IPS DF 6.9 (cell line): Measurements from ENCODE around the gene NRG3.

Experiments
- DNase-seq: peaks from one replicate; pipeline ENCODE4 v3.0.0-alpha.2; 2013; ENCODE audit warnings: low read depth, low spot score
- H3K27ac ChIP-seq: one replicate; pipeline ENCODE4 v1.5.1; 2013; ENCODE audit warnings: low read length, control low read depth
- H3K27me3 ChIP-seq: 2 replicates; pipeline ENCODE4 v1.6.1; 2013; ENCODE audit warnings: mild to moderate bottlenecking, low read length; ENCODE audit not compliant: control insufficient read depth, insufficient read depth
- H3K36me3 ChIP-seq: 2 replicates; pipeline ENCODE4 v1.6.1; 2013; ENCODE audit warnings: low read length; ENCODE audit not compliant: control insufficient read depth, insufficient read depth
- H3K4me1 ChIP-seq: 2 replicates; pipeline ENCODE4 v1.6.1; 2013; ENCODE audit warnings: low read length; ENCODE audit not compliant: control insufficient read depth, insufficient read depth
- H3K4me3 ChIP-seq: 2 replicates; pipeline ENCODE4 v1.5.1; 2013; ENCODE audit warnings: mild to moderate bottlenecking, low read length
- H3K9me3 ChIP-seq: 2 replicates; pipeline ENCODE4 v1.6.1; 2013; ENCODE audit warnings: low read length, inconsistent platforms; ENCODE audit not compliant: control insufficient read depth, insufficient read depth
- WGBS: extraction: QIAGEN DNeasy Blood & Tissue Kit; methylation state at CpG from one replicate; pipeline ENCODE4 v1.1.7; 2013; ENCODE audit warnings: mixed read lengths, missing lambda C conversion rate; ENCODE audit not compliant: insufficient read length, insufficient coverage; 5-methylcytosine and 5-hydroxymethylcytosine counted together

Gene NRG3

DNA sequence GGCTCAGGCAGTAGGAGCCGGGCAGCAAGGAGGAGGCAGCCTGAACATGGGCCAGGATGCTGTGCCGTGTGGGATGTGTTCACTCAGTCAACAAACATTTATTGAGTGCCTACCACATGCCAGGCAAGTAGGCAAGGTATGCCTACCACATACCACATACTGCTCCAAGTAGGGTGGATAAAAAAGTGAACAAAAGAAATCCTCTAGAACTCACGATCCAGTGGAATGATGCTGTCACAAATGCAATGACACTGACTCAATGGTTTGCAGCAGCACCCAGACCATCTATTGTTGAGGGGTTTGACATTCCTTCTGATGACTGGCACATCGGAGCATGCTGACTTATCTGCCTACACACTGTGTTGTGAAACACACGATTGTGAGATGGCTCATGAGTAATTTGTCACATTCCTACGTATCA is 413.5 kb downstream of the NRG3 start:
- Histone ChIP-seq H3K9me3 (no peaks in the 10 kb centered on the region), H3K27ac (no peak overlapping the region), H3K4me3 (no peak overlapping the region), H3K36me3 (no peaks in the 10 kb centered on the region), H3K27me3 (no peaks in the 10 kb centered on the region), H3K4me1 (no peaks in the 10 kb centered on the region)
- no peak for DNase-seq
- no CpG with 5 or more reads among the region's 6 CpGs for WGBS

DNA sequence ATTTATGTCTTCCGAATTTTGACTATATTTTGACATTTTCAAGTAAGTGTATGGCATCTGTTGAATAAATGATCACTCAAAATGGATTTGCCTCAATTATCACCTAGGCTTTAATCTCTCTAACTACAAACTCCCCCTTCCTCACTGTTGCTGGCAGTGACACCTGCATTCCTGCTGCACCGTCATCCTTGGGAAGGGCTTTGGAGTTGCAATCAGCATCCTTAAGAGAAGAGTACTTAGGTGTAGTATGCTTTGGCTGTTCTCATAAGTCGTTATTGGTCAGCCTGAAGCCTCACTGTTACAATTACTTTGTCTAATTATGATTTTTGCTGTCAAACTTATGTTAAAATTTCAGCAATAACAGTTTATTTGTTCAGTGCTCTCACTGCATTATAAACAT is 415.0 kb downstream of the NRG3 start:
- Histone ChIP-seq H3K9me3 (no peaks in the 10 kb centered on the region), H3K27me3 (no peaks in the 10 kb centered on the region), H3K4me1 (no peaks in the 10 kb centered on the region), H3K36me3 (no peaks in the 10 kb centered on the region), H3K4me3 (no peak overlapping the region), H3K27ac (no peak overlapping the region)
- no CpG with 5 or more reads among the region's 3 CpGs for WGBS
- DNase-seq = no peak

DNA sequence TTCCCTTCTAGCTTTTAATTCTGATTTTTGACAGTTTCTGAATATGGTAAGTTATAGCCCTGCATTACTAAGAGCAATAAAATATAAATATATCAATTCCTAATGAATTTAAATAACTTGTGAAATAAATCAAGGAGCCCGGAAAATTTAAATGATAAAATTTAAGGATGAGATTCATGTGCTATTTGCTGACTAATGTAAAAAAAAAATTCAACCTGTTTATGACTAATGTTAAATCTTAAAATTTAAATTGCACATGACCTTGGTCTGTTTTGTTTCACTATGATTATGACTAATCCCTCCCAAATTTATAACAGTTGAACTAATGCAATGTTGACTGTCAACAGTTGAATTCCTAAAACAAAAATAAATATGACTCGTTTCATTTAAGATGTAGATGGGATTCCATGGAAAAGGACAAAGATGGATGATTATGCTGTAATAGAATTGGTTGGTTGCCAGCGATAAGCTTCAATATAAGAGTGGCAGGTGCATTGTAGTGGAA is 419.9 kb downstream of the NRG3 start:
- Histone ChIP-seq H3K36me3 (no peaks in the 10 kb centered on the region), H3K4me3 (no peak overlapping the region), H3K27ac (no peak overlapping the region), H3K4me1 (no peaks in the 10 kb centered on the region), H3K27me3 (no peaks in the 10 kb centered on the region), H3K9me3 (no peaks in the 10 kb centered on the region; the same call in 1 of the 2 replicates)
- no peak for DNase-seq
- WGBS = no CpG with 5 or more reads among the region's 3 CpGs

DNA sequence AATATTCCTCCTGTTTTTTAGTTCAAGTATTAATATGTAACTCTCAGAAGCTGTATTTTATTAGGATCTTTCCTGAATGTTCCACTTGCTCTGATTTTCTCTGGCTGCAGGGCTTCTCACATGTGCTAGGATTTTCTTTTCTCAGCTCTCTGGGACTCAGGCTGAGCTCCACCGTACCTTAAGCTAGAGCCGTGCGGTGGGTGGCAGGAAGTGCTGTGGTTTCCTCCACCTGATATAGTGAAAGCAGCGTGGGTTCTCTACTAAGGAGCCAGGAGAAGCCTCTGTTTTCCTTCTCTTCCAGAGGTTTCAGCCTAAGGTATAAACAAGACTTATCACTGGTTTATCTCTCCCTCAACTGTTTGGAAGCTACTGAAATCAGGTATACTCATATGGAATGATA is 433.6 kb downstream of the NRG3 start:
- no peaks in the 10 kb centered on the region for H3K27me3 ChIP-seq
- H3K27ac ChIP-seq = no peak overlapping the region
- no peaks in the 10 kb centered on the region for H3K9me3 ChIP-seq
- H3K4me1 ChIP-seq = no peaks in the 10 kb centered on the region
- WGBS = no CpG with 5 or more reads among the region's 4 CpGs
- no peak for DNase-seq
- H3K4me3 ChIP-seq = no peak overlapping the region
- H3K36me3 ChIP-seq = no peaks in the 10 kb centered on the region

DNA sequence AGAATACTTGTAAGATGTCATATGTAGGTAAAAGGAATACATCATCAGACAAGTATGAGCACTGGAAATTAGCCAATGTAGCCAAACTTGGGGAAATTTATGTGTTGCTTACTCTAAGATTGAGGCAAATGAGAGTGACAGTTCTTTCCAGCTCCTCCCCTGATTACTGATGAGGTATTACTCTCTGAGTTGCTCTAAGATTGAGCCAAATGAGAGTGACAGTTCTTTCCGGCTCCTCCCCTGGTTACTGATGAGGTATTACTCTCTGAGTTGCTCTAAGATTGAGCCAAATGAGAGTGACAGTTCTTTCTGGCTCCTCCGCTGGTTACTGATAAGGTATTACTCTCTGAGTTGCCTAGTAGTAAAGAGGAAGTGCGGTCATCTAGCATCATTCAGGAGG is 435.8 kb downstream of the NRG3 start:
- WGBS = no CpG with 5 or more reads among the region's 3 CpGs
- no peak for DNase-seq
- Histone ChIP-seq H3K9me3 (no peaks in the 10 kb centered on the region), H3K4me1 (no peaks in the 10 kb centered on the region), H3K4me3 (no peak overlapping the region), H3K27ac (no peak overlapping the region), H3K36me3 (no peaks in the 10 kb centered on the region), H3K27me3 (no peaks in the 10 kb centered on the region)

DNA sequence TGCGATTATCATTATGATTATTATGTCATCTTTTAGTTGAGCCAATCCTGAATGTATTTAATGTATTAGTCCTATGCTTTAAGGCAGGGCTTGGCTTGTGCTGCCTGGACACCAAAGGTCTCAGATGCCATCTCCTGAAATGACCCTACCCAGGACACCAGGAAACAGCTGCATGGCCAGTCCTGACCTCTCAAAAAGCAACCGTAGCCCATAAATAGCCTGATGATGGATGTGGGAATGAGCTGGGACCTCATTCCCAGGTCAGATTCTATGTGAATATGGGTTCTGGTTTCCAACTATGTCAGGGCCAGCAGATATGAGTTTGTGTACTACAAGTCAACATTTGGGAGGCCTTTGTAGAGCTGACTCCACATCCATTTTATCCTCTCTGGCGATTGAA is 438.4 kb downstream of the NRG3 start:
- Histone ChIP-seq H3K36me3 (no peaks in the 10 kb centered on the region), H3K27ac (no peak overlapping the region), H3K27me3 (no peaks in the 10 kb centered on the region), H3K4me3 (no peak overlapping the region), H3K9me3 (no peaks in the 10 kb centered on the region), H3K4me1 (peaks cover under 1% of the 10 kb centered on the region; the same call in 1 of the 2 replicates)
- WGBS = no CpG with 5 or more reads among the region's 3 CpGs
- no peak for DNase-seq

DNA sequence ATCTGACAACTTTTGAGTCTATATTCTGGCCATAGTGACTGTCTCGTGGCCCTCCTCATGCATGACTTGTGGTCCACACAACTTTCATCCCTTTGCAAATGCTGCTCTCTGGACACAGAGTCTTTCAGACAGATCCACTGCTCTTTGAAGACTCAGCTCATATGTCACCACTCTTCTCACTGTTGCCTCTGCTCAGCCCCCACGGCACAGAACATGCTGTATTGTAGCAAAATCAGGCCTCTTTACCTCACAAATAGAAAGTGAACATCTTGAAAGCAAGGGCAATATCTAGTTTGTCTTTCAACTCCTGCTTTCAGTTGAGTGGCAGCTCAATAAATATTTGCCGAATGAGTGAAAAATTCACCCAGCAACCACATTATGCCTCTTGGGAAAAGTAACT is 443.5 kb downstream of the NRG3 start:
- DNase-seq = no peak
- WGBS = no CpG with 5 or more reads among the region's 3 CpGs
- Histone ChIP-seq H3K36me3 (no peaks in the 10 kb centered on the region), H3K27me3 (no peaks in the 10 kb centered on the region), H3K4me3 (no peak overlapping the region), H3K9me3 (no peaks in the 10 kb centered on the region), H3K4me1 (peaks cover 2% of the 10 kb centered on the region; the same call in 1 of the 2 replicates), H3K27ac (no peak overlapping the region)

DNA sequence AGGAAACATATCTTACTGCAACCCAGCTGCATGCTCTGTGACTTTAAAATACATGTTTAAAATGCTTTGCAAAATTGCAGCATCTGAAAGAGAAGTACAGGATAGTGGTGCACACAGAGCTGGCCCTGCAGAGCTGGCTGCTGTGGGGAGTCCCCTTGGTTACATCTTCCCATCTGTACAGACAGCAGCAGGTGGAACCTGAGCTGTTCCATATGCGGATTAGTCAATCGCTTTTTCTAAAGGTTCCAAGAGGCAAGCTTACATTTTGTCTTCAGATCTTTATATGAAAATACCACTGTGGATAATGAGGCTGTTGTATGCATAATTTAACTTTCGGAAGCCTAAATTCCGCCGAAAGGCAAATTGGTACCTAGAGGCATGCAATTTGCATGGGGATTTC is 444.1 kb downstream of the NRG3 start:
- Histone ChIP-seq H3K36me3 (no peaks in the 10 kb centered on the region), H3K27ac (no peak overlapping the region), H3K9me3 (no peaks in the 10 kb centered on the region), H3K27me3 (no peaks in the 10 kb centered on the region), H3K4me3 (no peak overlapping the region), H3K4me1 (peaks cover 2% of the 10 kb centered on the region; the same call in 1 of the 2 replicates)
- no CpG with 5 or more reads among the region's 5 CpGs for WGBS
- no peak for DNase-seq

DNA sequence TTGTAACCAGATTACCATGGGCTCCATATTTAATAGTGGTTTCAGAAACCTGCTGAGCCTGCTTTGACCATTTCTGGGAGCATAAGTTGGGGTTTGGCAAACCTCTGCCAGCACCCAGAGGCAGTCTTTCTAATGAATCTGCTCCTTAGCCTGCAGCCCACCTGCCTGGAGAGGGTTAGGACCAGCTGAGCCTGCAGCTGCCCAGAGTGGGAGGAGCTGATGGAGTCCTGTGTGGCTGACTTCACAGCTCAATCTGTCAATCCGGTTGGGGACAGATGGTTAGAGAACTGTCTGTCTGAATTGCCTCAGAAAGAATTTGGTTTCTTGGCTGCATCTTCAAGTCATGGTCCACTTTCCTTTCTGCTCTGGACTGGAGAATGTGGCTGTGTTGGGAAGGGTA is 444.6 kb downstream of the NRG3 start:
- H3K4me1 ChIP-seq = peaks cover 2% of the 10 kb centered on the region; the same call in 1 of the 2 replicates
- H3K27me3 ChIP-seq = no peaks in the 10 kb centered on the region
- no peak for DNase-seq
- whole genome bisulfite sequencing = no CpG with 5 or more reads among the region's 1 CpG
- H3K4me3 ChIP-seq = no peak overlapping the region
- H3K36me3 ChIP-seq = no peaks in the 10 kb centered on the region
- no peak overlapping the region for H3K27ac ChIP-seq
- H3K9me3 ChIP-seq = no peaks in the 10 kb centered on the region

DNA sequence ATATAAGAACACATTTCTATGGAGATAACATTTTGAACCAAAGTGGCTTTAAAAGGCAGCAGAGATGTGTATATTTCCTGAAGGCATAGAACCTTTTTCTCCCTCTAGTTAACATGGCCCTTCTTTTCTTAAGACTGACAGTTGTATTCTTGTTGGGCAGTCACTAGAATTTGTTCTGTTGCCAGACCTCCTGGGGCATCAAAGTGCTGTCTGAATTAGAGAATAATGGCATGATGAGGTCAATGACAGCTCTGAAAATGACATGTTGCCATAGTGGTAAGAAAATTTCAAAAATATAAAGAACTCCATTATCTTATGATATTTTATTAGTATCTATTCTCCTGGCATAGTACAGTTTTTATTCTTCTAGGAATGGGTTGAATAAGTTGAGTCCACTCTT is 446.7 kb downstream of the NRG3 start:
- H3K27ac ChIP-seq = no peak overlapping the region
- H3K4me1 ChIP-seq = peaks cover 2% of the 10 kb centered on the region; the same call in 1 of the 2 replicates
- H3K36me3 ChIP-seq = no peaks in the 10 kb centered on the region
- no peaks in the 10 kb centered on the region for H3K27me3 ChIP-seq
- DNase-seq = no peak
- no peaks in the 10 kb centered on the region for H3K9me3 ChIP-seq
- no peak overlapping the region for H3K4me3 ChIP-seq

DNA sequence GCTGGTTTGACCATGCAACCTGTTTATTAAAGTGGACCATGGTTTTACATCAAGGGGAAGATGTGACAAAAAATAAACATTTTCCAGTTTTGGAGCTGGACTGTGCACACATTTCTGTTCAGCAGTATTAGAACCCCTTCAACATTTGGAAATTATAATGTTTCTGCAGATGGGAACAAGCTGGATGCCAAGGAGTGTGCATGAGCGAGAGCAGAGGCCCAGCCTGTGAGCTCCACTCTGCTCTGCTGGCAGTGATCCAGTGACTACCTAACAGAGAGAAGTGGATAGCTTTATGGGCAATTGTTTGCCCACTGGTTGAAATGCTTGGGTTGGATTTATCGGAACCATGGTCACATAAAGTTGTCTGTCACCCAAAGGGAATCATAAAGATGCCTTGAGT is 456.7 kb downstream of the NRG3 start:
- no peak overlapping the region for H3K27ac ChIP-seq
- H3K9me3 ChIP-seq = no peaks in the 10 kb centered on the region
- H3K36me3 ChIP-seq = no peaks in the 10 kb centered on the region
- H3K4me3 ChIP-seq = no peak overlapping the region
- no peaks in the 10 kb centered on the region for H3K27me3 ChIP-seq
- H3K4me1 ChIP-seq = no peaks in the 10 kb centered on the region
- WGBS = no CpG with 5 or more reads among the region's 2 CpGs
- DNase-seq = no peak
